Astrocyte (in vitro differentiated cells and primary cell): ENCODE results near the gene DCC.

ENCODE experiments used
- EZH2 ChIP-seq: IDR thresholded peaks from 2 replicates; pipeline ENCODE4 v1.6.1; 2012; ENCODE audit warnings: mild to moderate bottlenecking, low read length, inconsistent platforms; ENCODE audit not compliant: insufficient read depth
- TF ChIP-seq, protein P1 (sequence below): IDR thresholded peaks from 2 replicates; pipeline ENCODE4 v1.5.1; 2011; ENCODE audit warnings: low read depth, mild to moderate bottlenecking, inconsistent platforms, low read length, moderate library complexity; ENCODE audit not compliant: insufficient read depth

DNA sequence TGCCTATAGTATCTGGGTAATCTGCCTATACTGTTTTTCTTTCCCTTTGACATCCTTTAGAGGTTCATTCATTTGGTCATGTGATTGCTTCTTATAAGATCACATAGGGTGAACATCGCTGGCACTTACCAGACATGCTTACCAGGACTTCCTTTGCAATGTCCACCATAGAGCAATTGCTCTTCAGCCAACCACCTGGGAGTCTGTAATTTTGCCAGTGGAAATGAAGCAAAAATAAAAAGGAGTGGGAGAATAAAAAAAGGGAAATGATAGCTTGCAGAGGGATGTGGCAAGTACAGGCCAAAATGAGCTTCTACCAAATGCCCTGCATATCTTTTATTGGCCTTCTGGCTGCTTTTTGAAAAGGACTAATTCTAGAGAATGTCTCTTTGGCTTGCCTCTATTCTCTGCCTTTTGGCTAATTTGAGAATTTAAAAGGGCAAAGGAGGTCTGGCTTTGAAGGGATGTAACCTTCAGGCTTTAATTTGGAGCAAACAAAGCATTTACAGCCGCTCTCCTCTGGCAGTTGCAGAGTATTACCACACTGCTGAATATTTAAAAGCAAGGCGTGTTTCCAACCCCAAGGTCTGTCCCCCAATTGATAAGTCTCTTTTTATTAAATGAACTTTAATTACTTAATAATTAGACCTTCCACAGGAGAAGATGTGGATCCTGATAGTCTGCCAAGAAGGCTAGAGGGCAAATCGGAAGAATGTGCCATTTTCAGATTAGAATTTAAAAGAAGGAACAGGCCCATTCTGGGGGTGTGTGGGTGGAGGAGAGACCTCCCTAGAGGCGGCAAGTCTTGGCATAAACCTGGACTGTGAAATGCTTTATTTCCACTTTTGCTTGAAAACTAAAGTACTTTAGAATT, 557.9 kb downstream of the DCC start:
- TF ChIP-seq, protein P1, sequence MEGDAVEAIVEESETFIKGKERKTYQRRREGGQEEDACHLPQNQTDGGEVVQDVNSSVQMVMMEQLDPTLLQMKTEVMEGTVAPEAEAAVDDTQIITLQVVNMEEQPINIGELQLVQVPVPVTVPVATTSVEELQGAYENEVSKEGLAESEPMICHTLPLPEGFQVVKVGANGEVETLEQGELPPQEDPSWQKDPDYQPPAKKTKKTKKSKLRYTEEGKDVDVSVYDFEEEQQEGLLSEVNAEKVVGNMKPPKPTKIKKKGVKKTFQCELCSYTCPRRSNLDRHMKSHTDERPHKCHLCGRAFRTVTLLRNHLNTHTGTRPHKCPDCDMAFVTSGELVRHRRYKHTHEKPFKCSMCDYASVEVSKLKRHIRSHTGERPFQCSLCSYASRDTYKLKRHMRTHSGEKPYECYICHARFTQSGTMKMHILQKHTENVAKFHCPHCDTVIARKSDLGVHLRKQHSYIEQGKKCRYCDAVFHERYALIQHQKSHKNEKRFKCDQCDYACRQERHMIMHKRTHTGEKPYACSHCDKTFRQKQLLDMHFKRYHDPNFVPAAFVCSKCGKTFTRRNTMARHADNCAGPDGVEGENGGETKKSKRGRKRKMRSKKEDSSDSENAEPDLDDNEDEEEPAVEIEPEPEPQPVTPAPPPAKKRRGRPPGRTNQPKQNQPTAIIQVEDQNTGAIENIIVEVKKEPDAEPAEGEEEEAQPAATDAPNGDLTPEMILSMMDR, result no peak
- TF ChIP-seq EZH2, result no peak
